Activated T-cell treated with anti-CD3 and anti-CD28 coated beads for 48 hours (primary cell): ENCODE data around the gene GSTM4.
A peak's percentile ranks its signal among the peaks of the same experiment; 100 is the strongest.

Source experiments
- DNase-seq: peaks from one replicate; pipeline ENCODE4 v3.0.0-alpha.2; 2020; ENCODE audit warnings: low read depth

The GSTM4 gene

DNA sequence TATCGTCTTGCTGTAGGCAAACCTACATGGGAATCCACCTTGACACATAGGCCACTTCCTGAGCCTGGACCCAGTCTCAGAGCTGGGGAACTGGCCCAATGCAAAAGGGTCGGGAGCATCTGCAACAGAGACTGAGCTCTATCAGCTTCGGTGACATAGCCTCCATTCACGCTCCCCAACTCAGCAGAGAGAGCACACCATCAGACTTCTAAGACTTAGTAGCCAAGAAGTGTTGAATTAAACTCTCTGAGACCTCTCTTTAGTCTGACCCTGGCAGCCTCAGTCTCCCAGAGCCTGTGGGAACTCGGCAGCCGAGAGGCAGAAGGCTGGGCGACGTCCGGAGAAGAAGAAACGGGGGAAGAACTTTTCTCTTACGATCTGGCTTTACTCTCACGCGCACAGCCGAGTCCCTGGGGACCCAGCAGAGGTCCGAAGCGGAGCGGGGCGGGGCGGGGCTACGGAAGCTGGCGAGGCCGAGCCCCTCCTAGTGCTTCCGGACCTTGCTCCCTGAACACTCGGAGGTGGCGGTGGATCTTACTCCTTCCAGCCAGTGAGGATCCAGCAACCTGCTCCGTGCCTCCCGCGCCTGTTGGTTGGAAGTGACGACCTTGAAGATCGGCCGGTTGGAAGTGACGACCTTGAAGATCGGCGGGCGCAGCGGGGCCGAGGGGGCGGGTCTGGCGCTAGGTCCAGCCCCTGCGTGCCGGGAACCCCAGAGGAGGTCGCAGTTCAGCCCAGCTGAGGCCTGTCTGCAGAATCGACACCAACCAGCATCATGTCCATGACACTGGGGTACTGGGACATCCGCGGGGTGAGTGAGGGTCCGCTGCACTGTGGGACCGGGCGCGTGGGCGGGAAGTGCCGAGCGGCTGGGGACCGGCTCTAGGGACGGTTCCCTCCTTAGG, at the start of gene GSTM4:
Gene GSTM4 (plus strand): TSS at position 485 of the 905 bp plus-strand sequence. CDS start 291 bp downstream, at position 776.
- peak; percentile 69 for DNase-seq

DNA sequence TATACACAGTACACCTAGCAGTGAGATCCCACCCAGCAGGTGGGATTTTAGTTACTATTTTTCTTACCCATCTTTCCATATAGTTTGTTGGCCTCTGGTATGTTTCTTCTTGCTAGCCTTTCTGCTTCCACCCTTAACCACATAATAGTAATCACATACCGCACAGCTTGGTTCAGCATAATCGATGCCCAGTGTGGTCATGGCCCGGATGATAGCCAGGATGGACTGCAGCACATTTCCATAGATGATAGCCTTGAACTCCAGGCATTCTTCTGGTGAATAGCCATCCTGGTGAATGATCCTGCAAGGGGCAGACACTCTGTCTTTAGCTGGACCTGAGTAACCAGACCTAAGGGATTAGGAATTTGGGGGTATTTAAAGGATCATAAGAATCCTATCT, 46.0 kb upstream of the GSTM4 start:
- DNase-seq = no peak

DNA sequence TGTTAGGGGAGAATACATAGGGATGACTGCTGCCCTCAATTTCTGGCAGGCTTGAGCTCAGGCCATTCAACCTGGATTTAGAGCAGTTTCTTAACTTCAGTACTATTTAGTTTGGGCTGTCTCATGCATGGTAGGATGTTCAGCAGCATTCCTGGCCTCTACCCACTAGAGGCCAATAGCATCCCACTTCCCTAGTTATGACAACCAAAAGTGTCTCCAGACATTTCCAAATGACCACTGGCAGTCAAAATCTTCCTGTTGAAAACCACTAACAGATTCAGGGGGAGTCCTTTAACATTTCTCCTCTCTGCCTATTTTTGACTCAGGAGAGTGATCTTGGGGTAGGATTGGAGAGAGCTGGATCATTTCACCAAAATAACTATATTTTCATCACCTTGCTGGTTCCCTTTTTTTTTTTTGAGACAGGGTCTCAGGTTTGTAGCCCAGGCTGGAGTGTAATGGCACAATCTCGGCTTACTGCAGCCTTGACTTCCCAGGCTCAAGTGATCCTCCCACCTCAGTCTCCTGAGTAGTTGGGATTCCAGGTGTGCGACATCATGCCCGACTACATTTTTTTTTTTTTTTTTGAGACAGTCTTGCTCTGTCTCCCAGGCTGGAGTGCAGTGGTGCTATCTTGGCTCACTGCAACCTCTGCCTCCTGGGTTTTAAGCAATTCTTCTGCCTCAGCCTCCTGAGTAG, 45.1 kb upstream of the GSTM4 start:
- no peak for DNase-seq

DNA sequence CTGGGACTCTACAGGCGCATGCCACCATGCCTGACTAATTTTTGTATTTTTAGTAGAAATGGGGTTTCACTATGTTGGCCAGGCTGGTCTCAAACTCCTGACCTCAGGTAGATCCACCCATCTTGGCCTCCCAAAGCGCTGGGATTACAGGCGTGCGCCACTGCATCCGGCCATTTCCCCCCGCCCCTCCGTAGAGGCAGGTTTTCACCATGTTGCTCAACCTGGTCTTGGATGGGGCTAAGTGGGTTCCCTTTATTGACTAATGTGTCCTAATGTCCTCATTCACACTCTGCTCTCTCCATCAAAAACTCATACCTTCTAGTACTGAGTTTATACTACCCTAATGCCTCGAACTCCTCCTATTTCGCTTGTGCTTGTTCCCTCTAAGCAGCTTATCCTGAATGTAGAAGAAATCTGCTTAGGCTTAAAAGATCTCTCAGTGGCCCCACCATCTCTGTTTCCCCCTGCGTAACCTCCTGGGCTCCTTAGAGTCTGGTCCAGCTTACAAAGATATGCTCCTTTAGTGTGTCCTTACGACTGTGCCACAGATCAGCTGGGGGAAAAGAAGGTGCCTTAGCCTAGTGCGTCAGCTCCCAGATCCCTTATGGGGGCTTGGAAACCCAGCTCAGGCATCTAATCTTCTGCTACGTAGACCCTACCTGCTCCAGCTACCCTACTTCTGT, 44.5 kb upstream of the GSTM4 start:
- no peak for DNase-seq

DNA sequence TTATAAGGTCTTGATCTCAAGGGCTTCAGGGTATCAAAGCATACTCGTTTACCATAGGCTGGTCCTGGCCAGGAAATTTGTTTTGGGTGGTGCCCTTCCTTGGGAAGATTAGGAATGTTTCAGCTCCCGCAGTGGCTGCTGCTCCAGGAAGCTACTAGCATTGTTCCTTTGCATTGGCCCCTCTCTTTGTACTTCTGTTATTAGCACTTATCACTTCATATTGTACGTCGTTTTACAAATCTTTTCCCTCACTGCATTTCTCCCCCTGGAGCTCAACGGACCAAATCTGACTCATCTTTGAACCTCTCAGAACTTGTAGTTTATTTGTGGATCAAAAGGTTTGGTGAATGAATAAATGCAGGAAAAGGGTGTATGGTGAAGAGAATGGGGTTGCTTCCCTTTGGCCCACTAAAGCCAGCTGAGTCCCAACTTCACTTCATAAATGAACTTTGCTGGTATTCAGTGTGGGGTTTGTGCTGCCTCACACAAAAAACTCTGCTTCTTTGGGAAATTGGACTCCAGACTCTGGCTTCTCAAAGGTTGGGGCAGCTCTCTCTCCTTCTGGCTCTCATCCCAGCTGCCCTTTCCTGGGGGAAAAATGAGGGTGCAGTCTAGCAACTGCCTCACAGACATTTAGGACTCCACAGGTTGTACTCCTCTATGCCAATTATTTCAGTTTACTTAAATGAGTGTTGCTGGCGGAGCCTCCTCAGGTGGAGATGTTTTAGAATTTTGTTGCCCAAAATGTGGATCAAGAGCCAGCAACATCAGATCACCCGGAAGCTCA, 42.3 kb upstream of the GSTM4 start:
- no peak for DNase-seq

DNA sequence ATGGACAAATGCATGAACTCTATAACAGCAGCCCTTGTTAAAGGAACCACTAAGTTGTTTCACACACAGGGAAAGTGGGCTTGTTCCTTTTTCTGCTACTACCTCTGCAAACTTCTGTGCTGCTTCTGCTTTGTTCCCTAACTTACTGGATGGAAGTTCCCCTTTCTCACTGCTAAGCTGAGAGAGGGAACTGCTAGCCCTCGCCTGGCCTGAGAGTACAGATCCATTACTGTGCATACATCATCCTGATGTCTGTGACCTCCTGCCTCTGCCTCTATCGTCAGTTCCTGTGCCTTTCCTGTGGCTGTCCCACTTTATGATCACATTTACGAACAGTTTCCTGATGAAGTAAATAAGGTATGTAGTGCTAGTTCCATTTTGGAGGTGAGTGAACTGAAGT, 40.0 kb upstream of the GSTM4 start:
- no peak for DNase-seq

DNA sequence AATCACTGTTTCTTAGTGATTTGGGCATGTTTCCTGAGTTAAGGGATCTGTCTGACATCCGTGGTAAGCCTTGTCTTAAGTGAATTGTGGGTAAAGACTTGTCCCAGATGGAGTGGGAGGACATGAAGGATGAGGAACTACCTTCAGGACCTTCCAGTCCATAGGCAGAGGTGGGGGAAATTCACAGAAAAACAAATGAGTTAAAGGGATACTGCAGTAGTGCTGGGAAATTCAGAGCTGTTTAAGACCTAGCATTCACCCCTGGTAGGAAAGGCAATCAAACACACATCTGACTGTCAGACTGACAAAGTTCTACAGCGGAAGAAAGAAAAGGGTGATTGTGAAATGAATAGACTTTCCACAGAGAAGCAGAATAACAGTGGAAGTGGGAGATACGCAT, 39.5 kb upstream of the GSTM4 start:
- DNase-seq = no peak

DNA sequence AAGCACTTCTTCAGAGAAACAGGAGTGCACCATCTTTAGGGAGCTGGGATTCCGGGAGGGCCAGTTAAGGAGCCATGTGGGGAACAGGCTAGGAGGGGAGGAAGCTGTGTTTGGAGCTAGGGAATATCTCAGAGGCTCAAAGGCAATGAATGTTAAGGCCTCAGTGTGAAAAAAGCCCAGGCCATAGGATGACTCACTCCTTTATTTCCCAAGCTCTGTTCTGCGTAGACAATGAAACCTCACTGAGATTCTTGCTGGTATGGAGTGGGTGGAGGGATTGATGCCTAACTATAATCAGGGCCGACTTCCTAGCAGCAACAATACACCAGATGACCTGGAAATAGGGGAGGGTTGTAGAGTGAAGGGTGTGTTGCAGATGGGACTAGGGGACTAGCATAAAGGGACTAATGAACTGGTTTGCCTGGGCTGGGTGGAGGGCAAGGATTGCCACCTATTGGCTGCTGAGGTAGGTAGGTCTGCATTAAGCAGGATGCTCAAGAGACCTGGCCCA, 38.6 kb upstream of the GSTM4 start:
- DNase-seq = no peak

DNA sequence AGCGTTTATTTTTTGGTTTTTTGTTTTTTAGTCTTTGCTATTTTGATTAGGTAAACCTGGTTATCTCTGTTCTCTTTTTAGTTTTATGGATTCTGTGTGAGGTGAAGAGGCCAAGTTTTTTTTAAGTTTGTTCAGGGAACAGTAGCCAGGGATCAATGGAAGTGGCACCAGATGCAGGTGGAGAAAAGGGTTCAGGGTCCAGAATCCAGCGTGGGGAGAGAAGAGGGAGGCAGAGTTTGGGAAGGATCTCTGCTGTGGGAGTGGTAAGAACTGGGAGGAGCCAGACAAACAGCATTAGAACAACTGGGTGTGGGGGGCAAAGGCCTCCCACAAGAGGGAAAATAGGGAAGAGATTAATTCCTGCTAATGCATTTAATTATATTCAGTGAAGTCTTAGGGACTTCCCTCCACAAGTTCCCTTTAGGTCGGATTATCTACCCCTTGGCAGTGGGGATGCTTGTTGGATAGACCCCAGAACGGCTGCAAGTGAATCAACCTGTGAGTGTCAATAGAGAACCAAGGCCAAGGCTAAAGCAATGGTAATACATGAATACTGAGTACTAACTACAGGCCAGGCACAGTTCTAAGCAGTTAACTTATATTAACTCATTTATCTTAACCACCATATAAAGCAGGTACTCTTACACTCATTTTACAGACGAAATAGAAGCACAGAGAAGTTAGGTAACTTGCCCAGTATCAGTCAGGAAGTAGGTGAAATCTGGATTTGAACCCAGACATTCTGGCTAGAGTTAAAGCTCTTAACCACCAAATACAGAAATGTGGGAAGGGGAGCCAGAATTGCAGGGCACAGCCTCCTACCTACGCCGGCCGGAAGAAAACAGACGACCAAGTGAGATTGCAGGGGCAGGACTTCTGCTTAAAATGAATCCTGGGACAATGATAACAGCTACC, 37.0 kb upstream of the GSTM4 start:
- DNase-seq = no peak

DNA sequence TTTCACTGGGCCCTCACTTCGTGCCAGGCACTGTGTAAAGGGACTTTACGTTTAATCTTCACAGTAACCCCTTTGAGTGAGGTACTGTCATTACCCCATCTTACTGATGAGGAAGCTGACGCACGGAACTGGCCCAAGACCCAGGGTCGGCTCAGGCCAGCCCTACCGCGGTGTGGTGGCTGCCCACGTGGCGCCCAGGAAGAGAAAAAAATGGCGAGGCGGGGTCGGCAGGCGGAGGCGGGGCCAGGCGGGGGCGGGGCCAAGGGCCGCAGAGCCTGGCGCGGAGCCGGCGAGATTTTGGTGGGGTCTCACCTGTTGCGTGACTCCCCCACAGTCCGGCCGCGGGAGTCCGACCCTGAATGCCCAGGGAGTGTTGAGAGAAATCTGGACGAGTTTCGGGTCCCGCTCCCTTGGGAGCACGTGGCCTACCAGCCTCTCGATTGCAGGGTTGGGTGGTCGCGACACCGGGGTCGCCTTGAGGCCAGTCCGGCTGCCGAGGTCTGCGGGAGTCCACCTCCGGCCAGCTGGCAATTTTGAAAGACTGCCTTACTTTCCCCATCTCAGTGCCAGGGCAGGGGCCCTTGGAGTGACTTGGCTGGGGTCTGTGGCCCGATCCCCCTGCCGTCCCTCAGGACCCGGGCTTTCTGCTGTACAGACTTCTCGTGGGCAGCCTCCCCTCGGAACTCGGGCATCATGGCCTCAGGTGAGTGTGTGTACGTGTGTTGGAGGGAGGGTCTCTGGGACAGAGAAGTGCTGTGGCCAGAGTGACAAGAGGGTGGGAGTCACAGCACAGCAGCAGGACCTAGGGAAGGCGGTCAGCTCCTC, 36.1 kb upstream of the GSTM4 start, which contains the start of the genes AMPD2 and GNAT2:
Gene AMPD2 (plus strand): TSS at position 262 of the 825 bp plus-strand sequence. CDS start 1,339 bp downstream, outside the sequence.
Gene GNAT2 (minus strand): TSS at position 41 of the 825 bp plus-strand sequence. CDS start 6,746 bp downstream, outside the sequence.
- peak; percentile 75 for DNase-seq

DNA sequence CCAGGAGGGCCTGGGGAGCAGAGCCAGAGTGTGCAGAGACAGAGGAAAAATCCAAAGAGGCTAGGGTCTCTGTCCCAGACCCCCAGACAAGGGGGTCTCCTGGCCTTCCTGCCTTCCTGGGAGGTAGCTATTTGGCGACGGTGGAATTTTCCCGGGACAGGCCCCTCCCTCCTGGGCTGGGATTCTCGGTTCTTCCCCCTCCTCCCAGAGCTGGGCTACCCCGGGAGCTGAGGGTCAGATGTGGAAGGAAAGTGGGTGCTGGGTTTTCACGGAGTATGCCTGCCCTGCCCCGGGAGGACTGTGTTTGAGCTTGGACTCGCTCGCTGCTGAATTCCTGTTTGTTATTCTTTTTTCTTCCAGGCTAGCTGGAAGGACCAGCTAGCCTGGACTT, 35.5 kb upstream of the GSTM4 start:
- DNase-seq = no peak

DNA sequence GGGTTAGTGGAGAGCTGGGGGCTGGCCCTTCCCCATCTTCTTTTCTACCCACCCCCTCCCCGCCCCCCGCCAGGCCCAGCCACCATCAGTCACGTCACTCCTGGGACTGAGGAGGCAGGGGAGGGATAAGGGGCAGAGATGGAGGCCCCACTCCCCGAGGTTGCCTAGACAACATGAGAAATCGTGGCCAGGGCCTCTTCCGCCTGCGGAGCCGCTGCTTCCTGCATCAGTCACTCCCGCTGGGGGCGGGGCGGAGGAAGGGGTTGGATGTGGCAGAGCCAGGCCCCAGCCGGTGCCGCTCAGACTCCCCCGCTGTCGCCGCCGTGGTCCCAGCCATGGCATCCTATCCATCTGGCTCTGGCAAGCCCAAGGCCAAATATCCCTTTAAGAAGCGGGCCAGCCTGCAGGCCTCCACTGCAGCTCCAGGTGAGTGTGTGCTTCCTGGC, 35.0 kb upstream of the GSTM4 start:
- peak; percentile 96 for DNase-seq

DNA sequence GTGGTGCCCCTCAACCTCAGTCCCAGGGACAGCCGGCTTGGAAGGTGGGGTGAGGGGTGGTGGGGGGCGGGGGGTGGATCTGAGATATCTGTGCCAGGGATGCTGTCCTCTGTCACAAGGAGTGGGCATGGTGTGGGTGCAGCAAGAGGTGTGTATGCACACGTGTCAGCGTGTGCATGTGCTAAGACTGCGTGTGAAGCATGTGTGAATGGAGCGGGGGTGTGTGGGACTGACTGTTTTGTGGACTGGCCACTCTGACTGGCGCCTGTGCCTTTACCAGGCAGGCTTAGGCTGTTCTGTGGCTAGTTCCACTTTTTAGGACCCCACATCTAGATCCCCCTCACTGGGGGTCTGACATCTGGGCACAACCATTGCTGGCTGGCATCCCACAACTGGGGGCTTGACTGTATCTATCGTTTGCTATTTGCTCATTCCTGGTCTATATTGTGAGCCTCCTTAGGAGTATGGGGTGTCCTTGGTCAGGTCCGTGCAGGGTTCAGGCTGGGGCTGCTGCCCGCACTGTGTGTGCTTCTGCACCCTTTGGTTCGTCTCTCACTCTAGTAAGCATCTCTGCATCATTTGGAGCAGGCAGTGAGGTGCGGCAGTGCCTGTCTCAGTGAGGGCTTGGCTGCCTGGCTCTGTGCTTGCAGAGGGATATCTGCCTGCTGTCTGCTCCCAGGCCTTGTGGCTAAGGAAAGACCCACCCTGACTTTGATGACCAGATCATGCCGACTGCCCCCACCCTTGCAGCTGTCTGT, 34.3 kb upstream of the GSTM4 start:
- no peak for DNase-seq

DNA sequence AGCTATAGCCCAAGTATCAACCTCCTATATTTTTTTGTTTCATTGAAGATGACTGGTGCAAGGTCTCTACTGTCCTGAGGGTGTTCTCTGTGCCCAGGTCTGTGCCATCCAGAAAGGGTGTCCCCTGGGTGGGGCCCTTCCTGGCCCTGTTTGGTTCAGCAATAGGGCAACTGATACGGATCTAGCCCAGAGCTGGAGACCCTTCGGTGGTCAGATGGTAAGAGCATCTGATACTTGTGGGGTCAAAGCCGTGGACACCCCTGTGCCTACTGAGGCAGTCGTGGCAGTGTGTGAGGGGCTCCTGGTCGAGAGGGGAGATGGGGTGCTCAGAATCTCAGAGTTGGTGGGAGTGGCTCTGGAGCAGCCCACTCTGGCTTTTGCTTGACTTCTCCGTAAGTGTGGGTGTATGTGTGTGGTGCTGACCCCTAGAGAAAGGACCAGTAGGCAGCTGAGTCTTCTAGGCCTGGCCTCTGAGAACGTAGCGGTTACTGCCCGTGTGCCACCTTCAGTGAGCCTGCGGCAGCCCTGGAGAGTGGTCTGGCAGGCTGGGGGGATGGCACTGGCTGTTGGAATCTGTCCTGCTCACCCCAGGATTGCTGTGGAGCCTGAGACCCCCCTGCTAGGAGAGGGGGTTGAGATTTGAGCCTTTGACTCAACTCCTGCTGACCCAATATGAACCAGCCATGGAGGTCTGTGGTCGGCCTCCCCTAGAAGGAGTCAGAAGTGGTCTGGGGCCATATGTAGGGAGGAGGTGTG, 33.6 kb upstream of the GSTM4 start:
- no peak for DNase-seq

DNA sequence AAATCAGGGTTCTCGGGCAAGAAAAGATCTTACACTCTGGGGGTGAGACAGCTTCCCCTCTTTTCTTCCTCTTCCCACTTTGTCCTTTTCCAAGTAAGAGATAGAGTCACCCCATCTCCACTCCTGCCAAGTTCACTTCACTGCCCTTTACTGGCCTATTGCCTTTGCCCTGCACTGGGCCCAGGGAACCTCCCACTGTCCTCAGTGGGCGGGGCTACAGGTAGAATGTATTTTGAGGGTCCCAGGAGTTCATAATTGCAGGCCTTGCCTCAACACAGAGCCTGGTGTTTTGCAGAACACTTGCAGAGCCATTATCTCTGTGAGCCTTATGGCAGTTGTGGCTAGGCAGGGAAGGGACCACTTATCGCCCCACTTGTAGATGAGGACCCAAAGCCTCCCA, 33.0 kb upstream of the GSTM4 start:
- no peak for DNase-seq

DNA sequence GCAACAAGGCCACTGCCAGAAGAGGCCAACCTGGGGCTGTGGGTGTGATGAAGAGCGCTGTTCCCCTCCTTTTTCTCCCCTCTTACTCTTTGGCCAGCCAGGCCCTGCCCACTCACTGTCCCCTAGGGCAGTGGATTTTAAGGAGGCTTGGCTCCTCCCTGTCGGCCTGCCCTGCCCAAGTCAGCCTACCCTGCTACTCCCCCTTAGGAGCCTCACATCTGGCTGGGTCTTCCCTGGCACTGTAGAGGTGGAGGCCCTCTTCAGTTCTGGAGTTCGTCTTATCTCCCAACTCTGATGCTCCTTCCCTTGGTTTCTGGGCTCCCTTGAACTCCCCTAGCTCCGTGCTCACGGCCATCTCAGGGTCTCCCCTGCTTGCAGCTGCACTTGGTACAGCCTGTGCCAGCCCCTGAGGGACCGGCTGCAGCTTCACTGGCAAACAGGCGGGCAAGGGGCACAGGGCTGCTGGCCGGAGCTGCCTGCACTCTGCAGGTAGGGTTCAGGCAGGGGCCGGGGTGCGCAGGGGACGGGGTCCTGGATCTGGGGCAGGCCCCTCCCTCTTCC, 32.2 kb upstream of the GSTM4 start:
- DNase-seq = no peak

DNA sequence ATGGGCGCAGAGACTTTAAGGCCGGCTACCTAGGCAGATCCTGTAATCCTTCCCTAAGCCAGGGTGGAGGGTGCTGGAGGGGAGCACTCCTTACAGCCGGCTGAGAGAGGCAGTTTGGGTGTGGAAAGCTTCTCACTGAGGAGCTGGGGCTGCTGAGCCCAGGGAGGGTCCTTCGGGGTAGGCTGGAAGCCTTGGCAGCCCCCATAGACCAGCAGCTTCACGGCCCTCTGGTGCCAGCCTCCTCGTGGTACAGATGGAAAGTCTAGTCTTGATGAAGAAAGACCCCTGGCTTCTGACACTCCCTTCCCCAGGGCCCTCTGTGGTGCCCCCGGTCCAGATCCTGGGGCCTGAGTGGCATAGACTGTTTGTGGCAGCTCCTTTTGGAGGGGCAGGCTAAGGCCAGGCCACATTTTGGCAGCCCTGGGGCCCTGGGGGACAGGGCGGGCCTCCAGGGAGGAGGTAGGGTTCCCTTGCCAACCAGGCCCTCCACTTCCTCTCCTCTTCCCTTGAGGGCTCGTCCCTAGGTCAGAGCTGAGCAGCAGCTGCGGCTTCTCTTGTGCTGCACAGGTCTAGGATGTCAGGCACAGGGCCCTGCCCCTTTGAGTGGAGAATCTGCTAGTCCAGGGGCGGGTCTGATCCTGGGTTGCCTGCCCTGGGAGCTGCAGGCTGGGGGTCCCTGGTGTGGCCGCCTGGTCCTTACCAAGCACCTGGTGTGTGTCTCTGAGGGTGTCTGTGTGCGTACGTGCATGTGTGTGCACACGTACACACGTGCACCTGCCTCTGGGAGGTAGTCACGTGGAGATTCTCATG, 31.5 kb upstream of the GSTM4 start:
- no peak for DNase-seq
